GM12878 (cell line): ENCODE measurements around the gene SULT1A2. TPM values are rescaled to one million over a fixed set of nuclear protein-coding genes. Genes with fewer than 3 reads are reported as not detected.

Experiments used
- ATAC-seq: fragments of 200-7000 bp; cut with Tn5 transposase; 3 replicates; pipeline ENCODE4 v1.9.1; 2020; ENCODE audit warnings: mild to moderate bottlenecking, moderate library complexity
- BruUV-seq: library from RNA; stranded (reverse); fragments of 400-500 nt; replicated peaks from 2 replicates; lab custom pipeline; 2021; lab: Mats Ljungman, UMichigan
- CTCF ChIA-PET: fragments of 300-600 bp; sonication (Branson Sonifier 250); formaldehyde crosslinking; extraction: SDS; loops from one replicate; lab custom pipeline; 2021; ENCODE audit warnings: inconsistent platforms; lab: Yijun Ruan, JAX
- POLR2A ChIA-PET: fragments of 350-600 bp; formaldehyde crosslinking; extraction: SDS; loops from one replicate; lab custom pipeline; 2021; ENCODE audit warnings: inconsistent platforms; lab: Charles Lee
- RAD21 ChIA-PET: fragments of 300-600 bp; sonication (Branson Sonifier 250); formaldehyde crosslinking; loops from one replicate; lab custom pipeline; 2023; ENCODE audit warnings: antibody characterized with exemption; ENCODE audit not compliant: unreplicated experiment; lab: Charles Lee
- SMC1A ChIA-PET: fragments of 300-600 bp; sonication (Branson Sonifier 250); formaldehyde crosslinking; loops from one replicate; lab custom pipeline; 2023; ENCODE audit not compliant: unreplicated experiment, uncharacterized antibody; lab: Charles Lee
- DNase-seq: peaks from one replicate; pipeline ENCODE4 v3.0.0-alpha.2; 2011; ENCODE audit warnings: low read depth, low spot score
- FAIRE-seq: peaks from 3 replicates; lab custom pipeline; 2011; peaks lifted over from hg19 to GRCh38; lab: Jason Lieb, UNC
- H2AFZ ChIP-seq: 2 replicates; pipeline ENCODE4 v1.6.0; 2011; ENCODE audit warnings: low read depth, low read length, control low read depth; ENCODE audit not compliant: control insufficient read depth
- H3K27ac ChIP-seq: 2 replicates; pipeline ENCODE4 v1.5.1; 2011; ENCODE audit warnings: control low read depth; ENCODE audit not compliant: control insufficient read depth, insufficient read depth
- H3K27me3 ChIP-seq, 2 experiments: replicated peaks in 1 of 2; 2 replicates each; pipeline versions ENCODE4 v1.6.0 to v1.6.1; 2011; ENCODE audit warnings: low read length in 1 of 2; ENCODE audit not compliant: control insufficient read depth in 2 of 2, insufficient read depth in 2 of 2
- H3K36me3 ChIP-seq, 2 experiments: 2 replicates each; pipeline ENCODE4 v1.5.1; 2011; ENCODE audit warnings: low read length in 1 of 2; ENCODE audit not compliant: control insufficient read depth in 2 of 2, insufficient read depth in 2 of 2
- H3K4me1 ChIP-seq: 2 replicates; pipeline ENCODE4 v1.6.1; 2011; ENCODE audit warnings: mild to moderate bottlenecking, low read length, moderate library complexity, mixed read lengths; ENCODE audit not compliant: control insufficient read depth, insufficient read depth
- H3K4me2 ChIP-seq: 2 replicates; pipeline ENCODE4 v1.6.0; 2011; ENCODE audit warnings: control low read depth; ENCODE audit not compliant: control insufficient read depth, insufficient read depth
- H3K4me3 ChIP-seq: fragments of 200-600 bp; sonication (generic); 2 replicates; pipeline ENCODE4 v1.5.1; 2016
- H3K79me2 ChIP-seq: 2 replicates; pipeline ENCODE4 v1.6.0; 2011; ENCODE audit warnings: low read length; ENCODE audit not compliant: control insufficient read depth, insufficient read depth
- H3K9ac ChIP-seq: 2 replicates; pipeline ENCODE4 v1.8.0; 2011; ENCODE audit warnings: low read length, control low read depth, mixed read lengths; ENCODE audit not compliant: control insufficient read depth, insufficient read depth
- H3K9me3 ChIP-seq: replicated peaks from 3 replicates; pipeline ENCODE4 v1.5.1; 2011; ENCODE audit warnings: mild to moderate bottlenecking, low read length; ENCODE audit not compliant: control insufficient read depth, insufficient read depth
- H4K20me1 ChIP-seq: 2 replicates; pipeline ENCODE4 v1.6.0; 2011; ENCODE audit not compliant: control insufficient read depth, insufficient read depth
- BHLHE40 ChIP-seq, 2 experiments: fragments of 450-650 bp in 1 of 2; IDR thresholded peaks; 2 replicates each; pipeline ENCODE4 v1.6.1; 2011 to 2017; ENCODE audit warnings: low read depth in 2 of 2, borderline replicate concordance in 1 of 2, improper control_type of control experiment in 1 of 2, low read length in 1 of 2, mild to moderate bottlenecking in 1 of 2
- CBX3 ChIP-seq: fragments of 200-600 bp; sonication (generic); IDR thresholded peaks from 2 replicates; pipeline ENCODE4 v1.6.1; 2016; ENCODE audit warnings: low read depth, borderline replicate concordance
- EP300 ChIP-seq, 2 experiments: fragments of 150-350 bp in 1 of 2; IDR thresholded peaks; 2 replicates each; pipeline ENCODE4 v1.6.1; 2011 to 2012; ENCODE audit warnings: low read depth in 2 of 2, low read length in 2 of 2, borderline replicate concordance in 1 of 2, improper control_type of control experiment in 1 of 2, inconsistent platforms in 1 of 2; ENCODE audit not compliant: control insufficient read depth in 1 of 2
- ETV6 ChIP-seq, 2 experiments: fragments of 450-650 bp in 1 of 2; IDR thresholded peaks in 1 of 2; conservative IDR thresholded peaks in 1 of 2; 2 replicates each; pipeline ENCODE4 v1.6.1; 2014; ENCODE audit warnings: antibody characterized with exemption in 1 of 2, borderline replicate concordance in 1 of 2, low read depth in 1 of 2, mild to moderate bottlenecking in 1 of 2, moderate library complexity in 1 of 2
- LARP7 ChIP-seq: fragments of 450-650 bp; IDR thresholded peaks from 2 replicates; pipeline ENCODE4 v1.6.1; 2017; ENCODE audit warnings: mild to moderate bottlenecking
- MLLT1 ChIP-seq: fragments of 450-650 bp; IDR thresholded peaks from 2 replicates; pipeline ENCODE4 v1.6.1; 2016; ENCODE audit warnings: mild to moderate bottlenecking
- NRF1 ChIP-seq: conservative IDR thresholded peaks from 2 replicates; pipeline ENCODE4 v1.6.1; 2011; ENCODE audit warnings: mild to moderate bottlenecking, low read depth, low read length, improper control_type of control experiment
- RFX5 ChIP-seq: IDR thresholded peaks from 2 replicates; pipeline ENCODE4 v1.6.1; 2011; ENCODE audit warnings: low read depth, low read length, improper control_type of control experiment
- SMARCA5 ChIP-seq: fragments of 450-650 bp; IDR thresholded peaks from 2 replicates; pipeline ENCODE4 v1.6.1; 2017; ENCODE audit warnings: mild to moderate bottlenecking
- SREBF2 ChIP-seq: IDR thresholded peaks from 2 replicates; pipeline ENCODE4 v1.6.1; 2012; ENCODE audit warnings: mild to moderate bottlenecking, low read length
- ZBED1 ChIP-seq: IDR thresholded peaks from 2 replicates; pipeline ENCODE4 v1.6.1; 2016; ENCODE audit warnings: borderline replicate concordance
- WGBS: methylation state at CpG from one replicate; pipeline ENCODE4 v1.1.6; 2016; ENCODE audit warnings: low lambda C conversion rate; ENCODE audit not compliant: insufficient replicate concordance, insufficient coverage; ENCODE audit errors: missing lambda C conversion rate; 5-methylcytosine and 5-hydroxymethylcytosine counted together
- in situ Hi-C: fragments of 300-500 bp; cut with MboI; formaldehyde crosslinking; loops from 9 replicates; pipeline ENCODE4 v1.14.3; 2018; ENCODE audit warnings: mixed read lengths
- intact Hi-C: fragments of 100-400 bp; cut with micrococcal nuclease; formaldehyde crosslinking; loops from one replicate; pipeline ENCODE4 v1.14.2; 2022; ENCODE audit not compliant: unreplicated experiment
- polyA plus RNA-seq, 11 experiments: library from polyadenylated mRNA; depleted of rRNA in 4 of 11; unstranded in 6 of 11; stranded (reverse) in 5 of 11; fragments of >200 nt; fragmentation: Nextera tagmentation in 4 of 11; fragmentation: Illumina TruSeq in 1 of 11; extraction: Ambion mirVana in 4 of 11; extraction: Trizol in 1 of 11; gene quantifications; 1 replicate in 1 of 11; 2 replicates in 10 of 11; pipeline versions ENCODE4 v1.2.1 to v1.2.3, GENCODE V29; 2011 to 2016; ENCODE audit warnings: inconsistent platforms in 2 of 11, missing spikeins in 2 of 11, low read depth in 1 of 11
- total RNA-seq, 4 experiments: library from RNA; depleted of rRNA in 3 of 4; stranded (reverse); fragments of >200 nt in 3 of 4; fragmentation: Illumina TruSeq in 1 of 4; extraction: Trizol in 1 of 4; gene quantifications; 2 replicates each; pipeline versions ENCODE4 v1.2.1 to v1.2.3, GENCODE V29; 2013 to 2021
- TF ChIP-seq, protein P1 (sequence below): fragments of 150-350 bp; IDR thresholded peaks from 2 replicates; pipeline ENCODE4 v1.6.1; 2014; ENCODE audit warnings: mild to moderate bottlenecking, low read depth, low read length
- TF ChIP-seq, protein P2 (sequence below): IDR thresholded peaks from 2 replicates; pipeline ENCODE4 v1.6.1; 2011; ENCODE audit warnings: borderline replicate concordance, low read depth, mild to moderate bottlenecking, moderate library complexity, low read length; ENCODE audit not compliant: insufficient read depth, poor library complexity, severe bottlenecking
- TF ChIP-seq, protein P3 (sequence below): fragments of 450-650 bp; IDR thresholded peaks from 2 replicates; pipeline ENCODE4 v1.6.1; 2016; ENCODE audit warnings: mild to moderate bottlenecking, moderate library complexity, borderline replicate concordance

The SULT1A2 gene
- total and polyA plus RNA-seq, 10 of the 15 experiments (the other 5 are each of a cell fraction or from before 2014, with no cell fraction given), result 0.06 to 0.39 (median 0.07) TPM; not detected in 7

GRCh38 chr16:28592511-28592910 lies 4.3 kb downstream of the SULT1A2 start:
- ChIA-PET CTCF (interaction anchor here (0.6 kb wide), 1 partner anchor 1334 kb away, joined by 3 read pairs; the partner anchor contains the start of gene KCTD13), SMC1A (no interaction called here), POLR2A (no interaction called here), RAD21 (no interaction called here)
- DNase-seq, result no peak
- in situ Hi-C loops (no loop called here), intact Hi-C loops (no loop called here)
- H3K9me3 ChIP-seq, result no peaks in the 10 kb centered on the region
- FAIRE-seq, result no peak
- H3K4me3 ChIP-seq, result no peak overlapping the region
- H3K36me3 ChIP-seq, result peaks cover 5 to 14% of the 10 kb centered on the region in 2 experiments; a peak in 3 of 4 replicates
- no peaks in the 10 kb centered on the region for H3K27me3 ChIP-seq
- no peak overlapping the region for H3K9ac ChIP-seq
- no peaks in the 10 kb centered on the region for H3K79me2 ChIP-seq
- no peak overlapping the region for H3K27ac ChIP-seq
- 82% methylated on average over 5 of the region's 5 CpGs for WGBS
- H2AFZ ChIP-seq, result no peak overlapping the region
- no peaks in the 10 kb centered on the region for H3K4me1 ChIP-seq
- no peak overlapping the region for H3K4me2 ChIP-seq
- H4K20me1 ChIP-seq, result no peaks in the 10 kb centered on the region
- ATAC-seq, result no peak
- no TSS peak for BruUV-seq
- TF ChIP-seq SREBF2 (no peak), BHLHE40 (IDR thresholded peaks at IDR 0.05; ENCODE audit: borderline replicate concordance in 1 of 2, low read depth in 2 of 2, low read length in 1 of 2) (no peak), SMARCA5 (no peak), RFX5 (no peak), ZBED1 (no peak), CBX3 (no peak), ETV6 (conservative IDR thresholded peaks at IDR 0.05 in 1 of 2, IDR thresholded peaks at IDR 0.05 in 1 of 2; ENCODE audit: borderline replicate concordance in 1 of 2, low read depth in 1 of 2) (no peak), EP300 (IDR thresholded peaks at IDR 0.05; ENCODE audit: borderline replicate concordance in 1 of 2, control insufficient read depth in 1 of 2, low read depth in 2 of 2, low read length in 2 of 2) (no peak), MLLT1 (no peak), NRF1 (no peak), LARP7 (no peak)
- TF ChIP-seq, protein P1, sequence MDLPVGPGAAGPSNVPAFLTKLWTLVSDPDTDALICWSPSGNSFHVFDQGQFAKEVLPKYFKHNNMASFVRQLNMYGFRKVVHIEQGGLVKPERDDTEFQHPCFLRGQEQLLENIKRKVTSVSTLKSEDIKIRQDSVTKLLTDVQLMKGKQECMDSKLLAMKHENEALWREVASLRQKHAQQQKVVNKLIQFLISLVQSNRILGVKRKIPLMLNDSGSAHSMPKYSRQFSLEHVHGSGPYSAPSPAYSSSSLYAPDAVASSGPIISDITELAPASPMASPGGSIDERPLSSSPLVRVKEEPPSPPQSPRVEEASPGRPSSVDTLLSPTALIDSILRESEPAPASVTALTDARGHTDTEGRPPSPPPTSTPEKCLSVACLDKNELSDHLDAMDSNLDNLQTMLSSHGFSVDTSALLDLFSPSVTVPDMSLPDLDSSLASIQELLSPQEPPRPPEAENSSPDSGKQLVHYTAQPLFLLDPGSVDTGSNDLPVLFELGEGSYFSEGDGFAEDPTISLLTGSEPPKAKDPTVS, result no peak
- TF ChIP-seq, protein P2, sequence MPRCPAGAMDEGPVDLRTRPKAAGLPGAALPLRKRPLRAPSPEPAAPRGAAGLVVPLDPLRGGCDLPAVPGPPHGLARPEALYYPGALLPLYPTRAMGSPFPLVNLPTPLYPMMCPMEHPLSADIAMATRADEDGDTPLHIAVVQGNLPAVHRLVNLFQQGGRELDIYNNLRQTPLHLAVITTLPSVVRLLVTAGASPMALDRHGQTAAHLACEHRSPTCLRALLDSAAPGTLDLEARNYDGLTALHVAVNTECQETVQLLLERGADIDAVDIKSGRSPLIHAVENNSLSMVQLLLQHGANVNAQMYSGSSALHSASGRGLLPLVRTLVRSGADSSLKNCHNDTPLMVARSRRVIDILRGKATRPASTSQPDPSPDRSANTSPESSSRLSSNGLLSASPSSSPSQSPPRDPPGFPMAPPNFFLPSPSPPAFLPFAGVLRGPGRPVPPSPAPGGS, result no peak
- TF ChIP-seq, protein P3, sequence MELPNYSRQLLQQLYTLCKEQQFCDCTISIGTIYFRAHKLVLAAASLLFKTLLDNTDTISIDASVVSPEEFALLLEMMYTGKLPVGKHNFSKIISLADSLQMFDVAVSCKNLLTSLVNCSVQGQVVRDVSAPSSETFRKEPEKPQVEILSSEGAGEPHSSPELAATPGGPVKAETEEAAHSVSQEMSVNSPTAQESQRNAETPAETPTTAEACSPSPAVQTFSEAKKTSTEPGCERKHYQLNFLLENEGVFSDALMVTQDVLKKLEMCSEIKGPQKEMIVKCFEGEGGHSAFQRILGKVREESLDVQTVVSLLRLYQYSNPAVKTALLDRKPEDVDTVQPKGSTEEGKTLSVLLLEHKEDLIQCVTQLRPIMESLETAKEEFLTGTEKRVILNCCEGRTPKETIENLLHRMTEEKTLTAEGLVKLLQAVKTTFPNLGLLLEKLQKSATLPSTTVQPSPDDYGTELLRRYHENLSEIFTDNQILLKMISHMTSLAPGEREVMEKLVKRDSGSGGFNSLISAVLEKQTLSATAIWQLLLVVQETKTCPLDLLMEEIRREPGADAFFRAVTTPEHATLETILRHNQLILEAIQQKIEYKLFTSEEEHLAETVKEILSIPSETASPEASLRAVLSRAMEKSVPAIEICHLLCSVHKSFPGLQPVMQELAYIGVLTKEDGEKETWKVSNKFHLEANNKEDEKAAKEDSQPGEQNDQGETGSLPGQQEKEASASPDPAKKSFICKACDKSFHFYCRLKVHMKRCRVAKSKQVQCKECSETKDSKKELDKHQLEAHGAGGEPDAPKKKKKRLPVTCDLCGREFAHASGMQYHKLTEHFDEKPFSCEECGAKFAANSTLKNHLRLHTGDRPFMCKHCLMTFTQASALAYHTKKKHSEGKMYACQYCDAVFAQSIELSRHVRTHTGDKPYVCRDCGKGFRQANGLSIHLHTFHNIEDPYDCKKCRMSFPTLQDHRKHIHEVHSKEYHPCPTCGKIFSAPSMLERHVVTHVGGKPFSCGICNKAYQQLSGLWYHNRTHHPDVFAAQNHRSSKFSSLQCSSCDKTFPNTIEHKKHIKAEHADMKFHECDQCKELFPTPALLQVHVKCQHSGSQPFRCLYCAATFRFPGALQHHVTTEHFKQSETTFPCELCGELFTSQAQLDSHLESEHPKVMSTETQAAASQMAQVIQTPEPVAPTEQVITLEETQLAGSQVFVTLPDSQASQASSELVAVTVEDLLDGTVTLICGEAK, result no peak
